Spleen (tissue), 11 donors: ENCODE results near the gene MBNL1. TPM values are rescaled to one million over a fixed set of nuclear protein-coding genes. Genes with fewer than 3 reads are reported as not detected.
A peak's percentile ranks its signal among the peaks of the same experiment; 100 is the strongest.

Experiments used
- DNase-seq: peaks from one replicate; pipeline ENCODE4 v3.0.0-alpha.2; 2020
- H3K27ac ChIP-seq, 8 donors: fragments of 200-600 bp; sonication (generic) in 7 of 8; 1 replicate in 4 of 8; 2 replicates in 4 of 8; pipeline versions ENCODE4 v1.5.0 to v1.8.0; 2016 to 2021; ENCODE audit warnings: inconsistent platforms in 4 of 8, mild to moderate bottlenecking in 4 of 8, moderate library complexity in 1 of 8
- H3K27me3 ChIP-seq, 7 donors: fragments of 200-600 bp; sonication (generic) in 6 of 7; replicated peaks in 1 of 7; 1 replicate in 4 of 7; 2 replicates in 3 of 7; pipeline versions ENCODE4 v1.5.0 to v1.8.0; 2016 to 2021; ENCODE audit warnings: inconsistent platforms in 3 of 7, mild to moderate bottlenecking in 1 of 7
- H3K36me3 ChIP-seq, 6 donors: fragments of 200-600 bp; sonication (generic) in 5 of 6; 1 replicate in 4 of 6; 2 replicates in 2 of 6; pipeline versions ENCODE4 v1.5.0 to v1.8.0; 2016 to 2021; ENCODE audit warnings: inconsistent platforms in 2 of 6
- H3K4me1 ChIP-seq, 6 donors: fragments of 200-600 bp; sonication (generic) in 5 of 6; 1 replicate in 3 of 6; 2 replicates in 3 of 6; pipeline versions ENCODE4 v1.5.0 to v1.8.0; 2016 to 2021; ENCODE audit warnings: inconsistent platforms in 3 of 6
- H3K4me3 ChIP-seq, 8 donors: fragments of 200-600 bp; sonication (generic) in 7 of 8; 1 replicate in 4 of 8; 2 replicates in 4 of 8; pipeline versions ENCODE4 v1.5.0 to v1.8.0; 2016 to 2021; ENCODE audit warnings: inconsistent platforms in 4 of 8, mild to moderate bottlenecking in 4 of 8, moderate library complexity in 2 of 8
- H3K9me3 ChIP-seq, 8 donors: fragments of 200-600 bp; sonication (generic) in 7 of 8; 1 replicate in 4 of 8; 2 replicates in 4 of 8; pipeline versions ENCODE4 v1.5.0 to v1.8.0; 2016 to 2021; ENCODE audit warnings: inconsistent platforms in 4 of 8
- CTCF ChIP-seq, 11 experiments: fragments of 200-600 bp in 7 of 11; fragments of 450-650 bp in 4 of 11; sonication (generic) in 4 of 11; IDR thresholded peaks in 8 of 11; conservative IDR thresholded peaks in 3 of 11; 1 replicate in 7 of 11; 2 replicates in 4 of 11; pipeline versions ENCODE4 v1.4.0 to v1.8.0; 2016 to 2021; ENCODE audit warnings: antibody characterized with exemption in 11 of 11, inconsistent platforms in 4 of 11, mild to moderate bottlenecking in 1 of 11
- POLR2A ChIP-seq, 3 donors: fragments of 450-650 bp; IDR thresholded peaks; one replicate each; pipeline ENCODE4 v1.5.1; 2017; ENCODE audit warnings: antibody characterized with exemption in 3 of 3, mild to moderate bottlenecking in 1 of 3
- POLR2AphosphoS5 ChIP-seq, 3 donors: sonication (generic); formaldehyde crosslinking; IDR thresholded peaks; one replicate each; pipeline ENCODE4 v1.5.1; 2017; ENCODE audit warnings: antibody characterized with exemption in 3 of 3
- WGBS, 5 donors: extraction: QIAGEN DNeasy Blood & Tissue Kit in 3 of 5; methylation state at CpG; one replicate each; pipeline versions ENCODE4 v1.1.5 to v1.1.7; 2013 to 2018; 5-methylcytosine and 5-hydroxymethylcytosine counted together
- intact Hi-C: fragments of 100-400 bp; cut with DNase I; formaldehyde crosslinking; loops from one replicate; pipeline ENCODE4 v1.15.0; 2023; ENCODE audit warnings: low total_unique reads
- polyA plus RNA-seq, 3 donors: library from polyadenylated mRNA; stranded (reverse); fragments of 200-250 nt; gene quantifications; one replicate each; pipeline ENCODE4 v1.2.1, GENCODE V29; 2013
- total RNA-seq, 7 donors: library from RNA; depleted of rRNA in 3 of 7; stranded (reverse); fragments of >200 nt in 3 of 7; fragmentation: NEBNext Ultra II Directional in 4 of 7; extraction: Animal tissue kit (Norgen Biotek cat#: 25700) in 4 of 7; gene quantifications; one replicate each; pipeline versions ENCODE4 v1.1.0 to v1.2.1, GENCODE V29; 2016 to 2021
- donor health status: healthy with polysubstance abuse.
- donor health status: DM: no; HTN: no; CAD: no; lungs with moderate emphysema.
- donor health status: DM: no; HTN: no; CAD: no.
- donor health status: Bipolar disorder and iron deficiency.
- donor health status: healthy.
- donor health status: DM: no; HTN: no; CAD: no.
- donor health status: DM: yes; HTN: yes; CAD: no.

The MBNL1 gene
- total and polyA plus RNA-seq, 10 donors: 64.7 to 491 (median 296) TPM

- WGBS, 5 donors: 75 to 84% (median 80%) methylated on average over 2 of the region's 2 CpGs
- Histone ChIP-seq H3K4me1 (peaks cover 31 to 93% (median 73%) of the 10 kb centered on the region in 6 donors), H3K9me3 (no peaks in the 10 kb centered on the region), H3K27ac (no peak overlapping the region), H3K27me3 (no peaks in the 10 kb centered on the region), H3K36me3 (peaks cover 0 to 20% (median 3%) of the 10 kb centered on the region in 6 donors), H3K4me3 (no peak overlapping the region)
- intact Hi-C loops: no loop called here
- DNase-seq: no peak
- TF ChIP-seq POLR2AphosphoS5 (IDR thresholded peaks at IDR 0.05) (no peak), CTCF (IDR thresholded peaks at IDR 0.05 in 8 of 11, conservative IDR thresholded peaks at IDR 0.05 in 3 of 11) (no peak), POLR2A (IDR thresholded peaks at IDR 0.05) (no peak)
Observed at GRCh38 chr3:152313430-152313829, 44.7 kb downstream of the MBNL1 start.

DNA sequence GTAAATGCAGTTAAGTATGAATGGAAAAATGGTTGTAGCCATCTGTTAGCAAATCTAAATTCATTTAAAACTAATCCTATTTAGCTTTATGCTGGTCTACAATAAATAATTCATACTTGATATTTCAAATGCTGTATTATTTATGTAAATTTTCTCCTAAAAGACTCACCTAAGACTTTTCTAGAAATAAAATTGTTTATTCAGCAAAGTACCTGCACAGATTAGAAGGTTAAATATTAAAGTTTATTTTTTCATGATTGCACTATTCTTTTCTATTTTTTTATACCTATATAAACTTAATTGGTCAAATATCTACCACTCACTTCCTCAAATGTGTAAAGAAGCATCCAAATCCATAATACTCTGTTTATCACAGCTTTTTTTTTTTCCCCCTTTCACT, 45.2 kb downstream of the MBNL1 start:
- no peaks in the 10 kb centered on the region for H3K9me3 ChIP-seq
- DNase-seq: no peak
- H3K4me1 ChIP-seq: peaks cover 26 to 93% (median 73%) of the 10 kb centered on the region in 6 donors
- H3K36me3 ChIP-seq: peaks cover 0 to 20% (median 3%) of the 10 kb centered on the region in 6 donors
- intact Hi-C loops: no loop called here
- H3K4me3 ChIP-seq: no peak overlapping the region
- no peaks in the 10 kb centered on the region for H3K27me3 ChIP-seq
- no peak overlapping the region for H3K27ac ChIP-seq
- TF ChIP-seq CTCF (IDR thresholded peaks at IDR 0.05 in 8 of 11, conservative IDR thresholded peaks at IDR 0.05 in 3 of 11) (no peak), POLR2AphosphoS5 (IDR thresholded peaks at IDR 0.05) (no peak), POLR2A (IDR thresholded peaks at IDR 0.05) (no peak)

GRCh38 chr3:152314677-152315353, 46.1 kb downstream of the MBNL1 start:
- no peaks in the 10 kb centered on the region for H3K27me3 ChIP-seq
- H3K9me3 ChIP-seq: no peaks in the 10 kb centered on the region
- 86 to 92% (median 87%) methylated on average over 3 of the region's 3 CpGs for WGBS, 5 donors
- TF ChIP-seq POLR2AphosphoS5 (IDR thresholded peaks at IDR 0.05) (no peak), POLR2A (IDR thresholded peaks at IDR 0.05) (no peak), CTCF (IDR thresholded peaks at IDR 0.05 in 8 of 11, conservative IDR thresholded peaks at IDR 0.05 in 3 of 11) (no peak)
- H3K4me1 ChIP-seq: peaks cover 18 to 93% (median 73%) of the 10 kb centered on the region in 6 donors
- DNase-seq: no peak
- peak overlapping the region in 1 of 8 donors; percentile 26 for H3K27ac ChIP-seq
- H3K36me3 ChIP-seq: peaks cover 0 to 20% (median 3%) of the 10 kb centered on the region in 6 donors
- H3K4me3 ChIP-seq: no peak overlapping the region
- intact Hi-C loops: no loop called here

- no peak for TF ChIP-seq CTCF (IDR thresholded peaks at IDR 0.05 in 8 of 11, conservative IDR thresholded peaks at IDR 0.05 in 3 of 11)
- TF ChIP-seq POLR2A (IDR thresholded peaks at IDR 0.05): no peak
- no peak for TF ChIP-seq POLR2AphosphoS5 (IDR thresholded peaks at IDR 0.05)
- no peak for DNase-seq
- 63 to 83% (median 70%) methylated on average over 6 of the region's 6 CpGs for whole genome bisulfite sequencing, 5 donors
- Histone ChIP-seq H3K27ac (peak overlapping the region in 1 of 8 donors; percentile 59), H3K9me3 (no peaks in the 10 kb centered on the region), H3K27me3 (no peaks in the 10 kb centered on the region), H3K36me3 (peaks cover 0 to 20% (median 0%) of the 10 kb centered on the region in 6 donors), H3K4me3 (no peak overlapping the region), H3K4me1 (peaks cover 19 to 93% (median 73%) of the 10 kb centered on the region in 6 donors)
- intact Hi-C loops: no loop called here
Observed at GRCh38 chr3:152315623-152316022, 46.9 kb downstream of the MBNL1 start.
